Left colon (tissue), 2 donors: ENCODE results near the gene FCAMR. TPM values are rescaled to one million over a fixed set of nuclear protein-coding genes. Genes with fewer than 3 reads are reported as not detected.

Experiments used
- total RNA-seq, 2 donors: library from RNA; stranded (reverse); fragmentation: NEBNext Ultra II Directional; extraction: Animal tissue kit (Norgen Biotek cat#: 25700); gene quantifications; one replicate each; pipeline ENCODE4 v1.2.1, GENCODE V29; 2021
- donor health status: DM: no; HTN: no; CAD: no.
- donor health status: DM: yes; HTN: yes; CAD: no.

FCAMR gene
- total RNA-seq, 2 donors from 2014 or later, result 0.53 to 1.0 TPM

Other genes starting within 250 kb of the FCAMR start
- gene IL19, start 199.7 kb downstream of the FCAMR start, total RNA-seq, result not detected
- gene IL10, start 198.0 kb downstream of the FCAMR start, total RNA-seq, result 1 to 10 TPM; 1.1 to 1.5 TPM
- not detected for gene IL20, start 104.8 kb downstream of the FCAMR start, total RNA-seq
- gene IL24, start 73.0 kb downstream of the FCAMR start, total RNA-seq, result not detected
- 1 to 10 TPM; 1.6 to 4.8 TPM for gene FCMR, start 48.5 kb downstream of the FCAMR start, total RNA-seq
- gene PIGR, start 24.0 kb downstream of the FCAMR start, total RNA-seq, result over 10,000 TPM; 10,148 to 12,746 TPM
- 10 to 100 TPM; 17.2 to 31.6 TPM for gene C1orf116, start 62.3 kb upstream of the FCAMR start, total RNA-seq
- gene YOD1, start 80.7 kb upstream of the FCAMR start, total RNA-seq, result 1 to 10 TPM; 6.6 to 7.2 TPM
- gene PFKFB2, start 82.8 kb upstream of the FCAMR start, total RNA-seq, result 100 to 1,000 TPM; 104 to 117 TPM
- gene C4BPB, start 118.4 kb upstream of the FCAMR start, total RNA-seq, result 10 to 100 TPM in 1 of 2 donors, 1 to 10 TPM in 1; 5.0 to 20.8 TPM
- 1 to 10 TPM; 3.4 to 4.5 TPM for gene C4BPA, start 133.8 kb upstream of the FCAMR start, total RNA-seq